ENCODE data around the gene XRCC5.

GRCh38 chr2:216243026-216243425, 133.9 kb downstream of the XRCC5 start:
- TF ChIP-seq CTCF (IDR thresholded peaks at IDR 0.05) = no peak
- TF ChIP-seq POLR2A (IDR thresholded peaks at IDR 0.05) = no peak

Measured in prostate gland (tissue), 2 donors.